ENCODE results near the gene EIF2B1. TPM values are rescaled to one million over a fixed set of nuclear protein-coding genes. Genes with fewer than 3 reads are reported as not detected.

EIF2B1 gene
- total and polyA plus RNA-seq, 9 of the 15 experiments (the other 6 are each of a cell fraction or from before 2014, with no cell fraction given): 35.7 to 195 (median 67.8) TPM

GRCh38 chr12:123657211-123657610 is 23.7 kb upstream of the EIF2B1 start:
- peak; percentile 23 for TF ChIP-seq ZFP36 (IDR thresholded peaks at IDR 0.05; ENCODE audit: low read depth, low read length, partially characterized antibody)
- no peak for TF ChIP-seq CEBPZ (IDR thresholded peaks at IDR 0.05; ENCODE audit: borderline replicate concordance, low read depth, low read length)
- Histone ChIP-seq H3K4me1 (replicated peaks in 1 of 2; ENCODE audit: control insufficient read depth in 2 of 2, insufficient read depth in 2 of 2, low read length in 2 of 2) (no peaks in the 10 kb centered on the region; a peak in 1 of 5 replicates), H2AFZ (ENCODE audit: low read depth, low read length) (no peak overlapping the region), H3K79me2 (ENCODE audit: control insufficient read depth, insufficient read depth, low read length) (no peaks in the 10 kb centered on the region), H3K4me2 (ENCODE audit: insufficient read depth, low read length) (no peak overlapping the region), H3K36me3 (ENCODE audit: control insufficient read depth, insufficient read depth, low read length) (peaks cover 85% of the 10 kb centered on the region), H4K20me1 (replicated peaks; ENCODE audit: control insufficient read depth, insufficient read depth, low read length) (no peaks in the 10 kb centered on the region), H3K9me3 (replicated peaks; ENCODE audit: control insufficient read depth, insufficient read depth, low read depth, low read length) (no peaks in the 10 kb centered on the region), H3K9ac (ENCODE audit: insufficient read depth in 1 of 2, low read depth in 2 of 2, low read length in 2 of 2) (no peak overlapping the region; a peak in 1 of 4 replicates), H3K4me3 (no peak overlapping the region), H3K9me1 (ENCODE audit: control insufficient read depth, insufficient read depth, low read length) (no peaks in the 10 kb centered on the region), H3K27ac (ENCODE audit: extremely low read depth, low read depth, low read length) (no peak overlapping the region), H3K27me3 (ENCODE audit: control insufficient read depth in 2 of 2, insufficient read depth in 2 of 2, low read length in 2 of 2) (no peaks in the 10 kb centered on the region)
- no peak for ATAC-seq
- in situ Hi-C loops (cut with MboI): no loop called here
- ChIA-PET POLR2A (interaction anchor here (0.6 to 1.2 kb wide), 5 partner anchors 12 to 73 kb away, joined by 3 to 4 read pairs (median 3); partner anchors contain the start of gene TCTN2), CTCF (ENCODE audit: low intra/inter-chr PET ratio) (no interaction called here)
- 94% methylated on average over 9 of the region's 9 CpGs for WGBS (ENCODE audit: insufficient coverage, low coverage, missing lambda C conversion rate)
- BruUV-seq (replicated peaks): no TSS peak
- intact Hi-C loops (cut with micrococcal nuclease): no loop called here
- no peak for FAIRE-seq
- DNase-seq (ENCODE audit: extremely low read depth in 1 of 4, low spot score in 3 of 4): no peak
